H1 (cell line): ENCODE data around the gene ZBTB16.

Experiments
- CBX8 ChIP-seq: fragments of 300-800, 300-1000 bp; sonication (generic); IDR thresholded peaks from 2 replicates; pipeline ENCODE4 v1.7.1; 2016; ENCODE audit warnings: low read depth, low read length, borderline replicate concordance
- CREB1 ChIP-seq: IDR thresholded peaks from 2 replicates; pipeline ENCODE4 v1.6.1; 2012; ENCODE audit warnings: inconsistent platforms
- EZH2 ChIP-seq: fragments of 200-600 bp; sonication (generic); IDR thresholded peaks from 2 replicates; pipeline ENCODE4 v1.7.1; 2012; ENCODE audit warnings: low read depth, mild to moderate bottlenecking, moderate library complexity, low read length, inconsistent platforms; ENCODE audit not compliant: severe bottlenecking
- POLR2A ChIP-seq, 2 experiments: IDR thresholded peaks; 1 replicate in 1 of 2; 2 replicates in 1 of 2; pipeline ENCODE4 v1.6.1; 2011; ENCODE audit warnings: low read depth in 2 of 2, low read length in 2 of 2, mild to moderate bottlenecking in 2 of 2; ENCODE audit errors: control extremely low read depth in 1 of 2
- TCF12 ChIP-seq: IDR thresholded peaks from 2 replicates; pipeline ENCODE4 v1.6.1; 2011; ENCODE audit warnings: low read depth, mild to moderate bottlenecking, low read length

DNA sequence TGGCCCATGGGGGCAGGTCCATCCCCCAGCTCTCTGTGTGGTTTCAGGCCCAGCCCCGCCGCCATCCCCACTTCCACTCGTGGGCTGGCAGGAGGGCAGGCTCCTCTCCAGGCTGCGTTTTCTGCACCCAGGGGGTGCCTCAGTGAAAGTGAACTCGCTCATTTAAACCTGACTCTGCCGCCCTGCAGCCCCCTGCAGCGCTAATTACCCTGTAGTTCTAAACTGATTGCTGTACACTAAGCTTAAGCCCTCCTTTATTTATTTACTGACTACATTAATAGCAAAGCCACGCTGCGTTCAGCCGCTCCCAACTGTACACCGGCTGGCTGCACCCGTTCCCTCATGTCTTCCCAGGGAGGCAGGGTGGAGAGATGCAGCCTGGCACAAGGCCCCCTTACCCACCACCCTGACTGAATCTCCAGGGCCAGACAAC lies 200.1 kb downstream of the ZBTB16 start:
- TF ChIP-seq CREB1: no peak
- TF ChIP-seq EZH2: no peak
- no peak for TF ChIP-seq CBX8
- no peak for TF ChIP-seq POLR2A (IDR thresholded peaks at IDR 0.05; ENCODE audit: control extremely low read depth in 1 of 2, low read depth in 2 of 2, low read length in 2 of 2)
- TF ChIP-seq TCF12: no peak
